GM23248 (cell line): ENCODE measurements around the gene CCNA1.

ENCODE experiments used
- EZH2 ChIP-seq: fragments of 200-600 bp; sonication (generic); IDR thresholded peaks from 2 replicates; pipeline ENCODE4 v1.6.1; 2018; ENCODE audit warnings: antibody characterized with exemption, mild to moderate bottlenecking; ENCODE audit not compliant: insufficient read depth, poor library complexity, severe bottlenecking
- EZH2phosphoT487 ChIP-seq: fragments of 200-600 bp; sonication (generic); IDR thresholded peaks from 2 replicates; pipeline ENCODE4 v1.6.1; 2018; ENCODE audit warnings: antibody characterized with exemption, moderate library complexity, mild to moderate bottlenecking, low read depth; ENCODE audit not compliant: insufficient read depth

- TF ChIP-seq EZH2phosphoT487 (no peak), EZH2 (no peak)
Observed at GRCh38 chr13:36414461-36414860, 17.8 kb upstream of the CCNA1 start.
